Inflammatory macrophage treated with lipopolysaccharide for 1 hour (primary cell): Measurements from ENCODE around the gene FRG2.
"Not testable (repeated sequence)": the region's sequence is repeated elsewhere in the genome, so short reads cannot be mapped to it uniquely, and the experiment has no call there.

ENCODE experiments used
- DNase-seq, 2 donors: peaks; one replicate each; pipeline ENCODE4 v3.0.0-alpha.2; 2020 to 2022

FRG2 gene

GRCh38 chr4:190015538-190016368 is 11.3 kb downstream of the FRG2 start:
- no peak for DNase-seq

GRCh38 chr4:190014771-190015537 is 12.1 kb downstream of the FRG2 start:
- no peak for DNase-seq

DNA sequence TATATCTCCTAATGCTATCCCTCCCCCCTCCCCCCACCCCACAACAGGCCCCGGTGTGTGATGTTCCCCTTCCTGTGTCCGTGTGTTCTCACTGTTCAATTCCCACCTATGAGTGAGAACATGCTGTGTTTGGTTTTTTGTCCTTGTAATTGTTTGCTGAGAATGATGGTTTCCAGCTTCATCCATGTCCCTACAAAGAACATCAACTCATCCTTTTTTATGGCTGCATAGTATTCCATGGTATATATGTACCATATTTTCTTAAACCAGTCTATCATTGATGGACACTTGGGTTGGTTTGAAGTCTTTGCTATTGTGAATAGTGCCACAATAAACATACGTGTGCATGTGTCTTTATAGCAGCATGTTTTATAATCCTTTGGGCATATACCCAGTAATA is 37.1 kb downstream of the FRG2 start:
- DNase-seq: not testable (repeated sequence)

- DNase-seq: no peak
Measured at GRCh38 chr4:189988877-189989431, 38.1 kb downstream of the FRG2 start.

GRCh38 chr4:189985651-189986243 is 41.3 kb downstream of the FRG2 start:
- not testable (repeated sequence) for DNase-seq

DNA sequence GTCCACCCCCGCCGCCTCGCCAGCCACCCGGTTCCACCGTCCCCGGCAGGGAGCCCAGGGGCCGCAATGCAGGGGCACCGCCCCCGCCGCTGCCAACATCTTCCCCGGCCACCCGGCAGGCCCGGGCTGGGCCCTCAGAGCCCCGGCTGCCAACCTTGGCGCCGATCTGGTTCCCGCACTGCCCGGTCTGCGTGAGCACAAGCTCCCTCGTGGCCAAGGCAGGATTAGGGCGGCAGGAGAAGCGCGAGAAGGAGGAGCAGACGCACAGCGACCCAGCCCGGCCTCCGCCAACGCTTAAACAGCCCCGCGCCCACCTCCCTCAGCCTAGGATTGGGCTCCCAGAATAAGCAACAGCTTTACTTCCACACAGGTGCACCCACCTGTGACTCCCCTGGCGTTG is 42.4 kb downstream of the FRG2 start:
- not testable (repeated sequence) for DNase-seq

GRCh38 chr4:189983916-189984526 is 43.0 kb downstream of the FRG2 start:
- not testable (repeated sequence) for DNase-seq

GRCh38 chr4:189981970-189982369 is 45.1 kb downstream of the FRG2 start:
- DNase-seq: no peak

- not testable (repeated sequence) for DNase-seq
Measured at GRCh38 chr4:189980292-189980691, 46.8 kb downstream of the FRG2 start.

DNA sequence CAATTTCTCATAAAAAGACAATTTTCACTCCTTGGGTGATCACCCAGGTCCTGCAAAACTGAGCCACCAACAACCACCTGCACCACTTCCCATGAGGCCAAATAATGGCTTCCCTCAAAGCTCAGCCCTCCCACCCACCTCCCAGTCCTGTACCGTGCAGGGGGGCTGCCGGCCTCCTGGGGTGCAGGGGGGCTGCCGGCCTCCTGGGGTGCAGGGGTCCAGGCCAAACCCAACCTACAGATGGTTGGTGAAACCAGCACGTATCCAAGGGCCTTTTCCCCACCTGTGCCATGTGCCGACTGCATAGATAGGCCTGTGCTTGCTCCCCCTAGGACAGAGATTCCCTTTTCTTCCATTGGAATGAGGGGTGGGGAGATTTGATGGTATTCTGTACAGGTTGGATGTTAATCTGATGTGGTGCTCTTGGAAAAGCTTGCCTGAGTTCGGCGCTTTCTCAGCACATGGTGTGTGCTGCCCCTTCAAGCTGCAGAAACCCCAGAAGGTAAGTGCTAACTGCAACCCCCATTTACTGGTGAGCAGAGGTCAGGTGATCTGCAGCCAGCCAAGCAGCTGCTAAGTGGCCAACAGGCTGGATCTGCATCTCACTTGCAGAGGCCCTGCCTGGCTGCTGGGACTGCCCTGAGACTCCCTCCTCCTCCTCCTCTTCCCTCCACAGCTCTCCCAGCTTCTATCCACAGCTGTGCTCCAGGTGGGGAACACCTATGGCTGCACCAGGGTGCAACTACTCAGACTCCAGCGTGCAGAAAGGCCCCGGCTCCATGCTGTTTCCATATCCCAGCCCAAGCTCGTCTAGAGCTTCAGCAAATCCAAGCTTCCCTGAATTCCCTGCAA is 47.6 kb downstream of the FRG2 start:
- DNase-seq: no peak
